Activated CD4-positive, alpha-beta memory T cell treated with anti-CD3 and anti-CD28 coated beads, Interleukin-2, amount 10 ng/mL, durations not matched to agents 7 days and 5 days (primary cell): ENCODE results near the gene DOP1A. TPM values are rescaled to one million over a fixed set of nuclear protein-coding genes. Genes with fewer than 3 reads are reported as not detected.

Source experiments
- CTCF ChIA-PET: fragments of 350-600 bp; sonication (Branson Sonifier 250); formaldehyde crosslinking; loops from one replicate; lab custom pipeline; 2021; ENCODE audit warnings: antibody characterized with exemption, inconsistent platforms; lab: Charles Lee
- POLR2A ChIA-PET: fragments of 350-600 bp; sonication (Branson Sonifier 250); formaldehyde crosslinking; loops from one replicate; lab custom pipeline; 2021; ENCODE audit warnings: antibody characterized with exemption; lab: Charles Lee
- DNase-seq: peaks from one replicate; pipeline ENCODE4 v3.0.0-alpha.2; 2020
- H3K27ac Mint-ChIP-seq: one replicate; pipeline ENCODE4 v1.8.0; 2021; ENCODE audit warnings: mild to moderate bottlenecking, mixed read lengths
- H3K27me3 Mint-ChIP-seq: one replicate; pipeline ENCODE4 v1.8.0; 2021; ENCODE audit warnings: mixed read lengths
- H3K36me3 Mint-ChIP-seq: one replicate; pipeline ENCODE4 v1.8.0; 2021; ENCODE audit warnings: low read depth, mixed read lengths
- H3K4me1 Mint-ChIP-seq: one replicate; pipeline ENCODE4 v1.8.0; 2021; ENCODE audit warnings: mixed read lengths
- H3K4me3 Mint-ChIP-seq: one replicate; pipeline ENCODE4 v1.8.0; 2021; ENCODE audit warnings: mild to moderate bottlenecking, mixed read lengths
- H3K9me3 Mint-ChIP-seq: one replicate; pipeline ENCODE4 v1.8.0; 2021; ENCODE audit warnings: mixed read lengths
- total RNA-seq, 2 experiments: library from RNA; stranded (reverse); gene quantifications; one replicate each; pipeline ENCODE4 v1.2.3, GENCODE V29; 2021

Gene DOP1A
- total RNA-seq, 2 experiments from 2014 or later = 12.5 to 13.3 TPM

DNA sequence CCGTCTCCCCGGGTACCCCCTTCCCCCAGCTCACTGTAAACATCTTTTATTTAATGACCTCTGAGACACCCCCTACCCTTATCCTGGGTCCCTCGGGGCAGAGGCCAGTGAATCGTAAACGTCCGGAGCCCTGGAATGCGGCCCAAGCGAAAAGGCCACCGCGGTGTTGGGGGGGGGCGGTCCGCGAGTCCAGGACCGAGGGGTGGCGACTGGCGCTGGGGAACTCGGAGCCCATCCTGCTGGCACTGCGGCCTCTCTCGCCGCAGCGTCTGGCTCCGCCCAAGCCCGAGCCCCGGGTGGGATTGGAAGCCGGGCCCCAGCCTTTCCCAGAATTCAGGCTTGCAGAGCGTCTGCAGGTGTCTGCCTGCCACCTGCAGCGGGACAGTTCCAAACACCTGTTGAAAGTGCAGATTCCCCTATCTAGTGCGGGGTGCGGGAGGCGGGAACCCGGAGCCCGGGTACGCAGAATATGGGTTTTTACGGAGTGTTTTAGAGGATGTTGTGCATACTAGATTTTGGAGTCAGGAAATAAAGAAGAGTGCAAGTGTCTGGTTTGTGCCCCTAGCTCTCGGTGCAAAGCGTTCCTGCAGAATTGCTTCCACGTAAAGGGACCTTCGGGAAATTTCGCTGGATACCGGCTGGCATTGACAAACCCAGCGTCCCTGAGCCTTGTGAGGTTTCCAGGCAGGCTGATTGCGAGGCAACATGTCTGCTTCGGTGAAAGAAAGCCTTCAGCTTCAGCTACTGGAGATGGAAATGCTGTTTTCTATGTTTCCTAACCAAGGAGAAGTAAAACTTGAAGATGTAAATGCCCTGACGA is 126.5 kb downstream of the DOP1A start:
- POLR2A ChIA-PET = interaction anchor here (0.7 to 2.9 kb wide), 5 partner anchors 10 to 946 kb away, joined by 3 to 8 read pairs (median 3); partner anchors contain the start of genes DOP1A and UBE3D

DNA sequence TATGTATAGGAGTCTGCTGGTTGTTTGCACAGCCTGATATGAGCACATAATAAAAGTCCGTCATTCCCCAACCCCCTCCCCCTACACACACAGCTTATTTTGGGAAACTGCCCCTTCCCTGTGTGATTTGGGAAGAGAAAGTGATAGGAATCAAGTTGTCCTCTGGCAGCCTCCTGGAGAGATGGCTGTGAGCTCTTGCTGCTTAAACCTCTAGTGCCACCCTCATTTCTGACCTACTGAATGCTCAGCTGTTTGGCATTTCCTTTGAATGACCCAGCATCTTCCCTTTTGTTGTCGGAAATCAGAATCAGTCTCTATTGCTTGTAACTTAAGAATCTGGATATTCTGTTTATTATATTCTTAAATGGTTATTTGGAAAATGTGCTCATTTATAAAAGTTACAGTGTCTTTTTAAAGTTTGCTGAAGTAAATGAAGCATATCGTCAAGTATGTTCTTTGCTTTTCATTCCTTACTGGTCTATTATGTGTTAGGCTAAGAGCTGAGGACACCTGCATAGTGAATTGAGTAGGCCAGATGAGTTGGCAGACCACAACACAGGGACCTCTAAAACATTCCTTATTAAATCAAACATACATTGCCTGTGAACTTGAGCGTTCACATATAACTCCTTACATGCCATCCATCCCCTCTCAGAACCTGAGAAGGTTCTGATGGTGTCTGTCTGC is 131.2 kb downstream of the DOP1A start:
- Mint-ChIP-seq H3K27ac (no peak overlapping the region), H3K9me3 (no peaks in the 10 kb centered on the region), H3K4me1 (peaks cover 12% of the 10 kb centered on the region), H3K36me3 (peaks cover 6% of the 10 kb centered on the region), H3K27me3 (no peaks in the 10 kb centered on the region), H3K4me3 (no peak overlapping the region)
- POLR2A ChIA-PET = no interaction called here
- no peak for DNase-seq
- CTCF ChIA-PET = interaction anchor here (1.1 to 6.9 kb wide), 2 partner anchors 132 to 316 kb away, joined by 3 to 53 read pairs; partner anchors contain the start of genes DOP1A and UBE3D

More for the DNA sequence above, 126.5 kb downstream of the DOP1A start:
- peak overlapping the region; percentile 69 for H3K4me3 Mint-ChIP-seq
- no peaks in the 10 kb centered on the region for H3K9me3 Mint-ChIP-seq
- peak; percentile 18 for DNase-seq
- H3K27me3 Mint-ChIP-seq = no peaks in the 10 kb centered on the region
- H3K4me1 Mint-ChIP-seq = peaks cover 39% of the 10 kb centered on the region
- no peak overlapping the region for H3K27ac Mint-ChIP-seq
- peaks cover 28% of the 10 kb centered on the region for H3K36me3 Mint-ChIP-seq
- CTCF ChIA-PET = interaction anchor here (1.0 to 6.9 kb wide), 4 partner anchors 10 to 942 kb away, joined by 3 to 53 read pairs (median 6); partner anchors contain the start of genes DOP1A and UBE3D

DNA sequence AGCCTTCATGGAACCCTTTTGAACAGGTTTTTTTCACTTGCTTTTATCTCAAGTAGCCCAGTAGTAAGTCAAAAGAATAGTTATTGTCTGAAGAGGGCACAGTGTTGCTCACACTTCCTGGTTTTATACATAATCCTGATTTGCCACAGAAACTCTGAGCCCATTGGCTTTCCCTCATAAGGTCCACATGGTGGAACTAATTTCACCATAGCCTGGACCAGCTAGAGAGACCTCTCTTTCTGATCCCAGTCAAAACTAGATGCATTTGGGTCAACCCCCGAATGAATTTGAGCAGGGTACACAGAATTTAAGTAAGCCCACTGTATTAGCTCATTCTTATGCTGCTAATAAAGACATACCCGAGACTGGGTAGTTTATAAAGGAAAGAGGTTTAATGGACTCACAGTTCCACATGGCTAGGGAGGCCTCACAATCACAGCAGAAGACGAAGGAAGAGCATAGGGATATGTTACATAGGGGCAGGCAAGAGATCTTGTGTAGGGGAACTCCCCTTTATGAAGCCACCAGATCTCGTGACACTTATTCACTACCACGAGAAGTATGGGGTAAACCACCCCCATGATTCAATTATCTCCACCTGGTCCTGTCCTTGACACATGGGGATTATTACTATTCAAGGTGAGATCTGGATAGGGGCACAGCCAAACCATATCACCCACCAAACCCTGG is 131.8 kb downstream of the DOP1A start:
- no peak overlapping the region for H3K4me3 Mint-ChIP-seq
- CTCF ChIA-PET = interaction anchor here (1.4 kb wide), 1 partner anchor 132 kb away, joined by 6 read pairs; the partner anchor contains the start of gene DOP1A
- peaks cover 6% of the 10 kb centered on the region for H3K36me3 Mint-ChIP-seq
- H3K27ac Mint-ChIP-seq = no peak overlapping the region
- H3K27me3 Mint-ChIP-seq = no peaks in the 10 kb centered on the region
- peaks cover 7% of the 10 kb centered on the region for H3K4me1 Mint-ChIP-seq
- H3K9me3 Mint-ChIP-seq = no peaks in the 10 kb centered on the region
- POLR2A ChIA-PET = no interaction called here
- DNase-seq = no peak

DNA sequence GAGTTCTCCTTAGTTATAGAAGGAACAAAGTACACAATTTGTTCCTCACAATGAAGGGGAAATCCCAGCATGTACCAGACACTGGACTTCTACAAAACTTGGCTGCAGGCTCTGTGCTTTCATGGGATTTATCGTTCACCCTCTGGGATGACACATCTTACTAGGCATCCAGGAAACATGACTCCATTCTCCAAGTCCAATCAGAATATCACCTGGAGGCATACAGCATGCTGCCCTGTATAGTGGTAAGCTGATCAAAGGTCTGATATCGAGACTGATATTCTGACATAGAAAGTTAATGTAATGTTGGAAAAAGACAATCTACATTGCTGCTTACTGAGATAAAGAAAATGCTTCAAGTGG is 132.4 kb downstream of the DOP1A start:
- H3K36me3 Mint-ChIP-seq = peaks cover 6% of the 10 kb centered on the region
- no peak for DNase-seq
- H3K4me1 Mint-ChIP-seq = peaks cover 4% of the 10 kb centered on the region
- POLR2A ChIA-PET = no interaction called here
- no peaks in the 10 kb centered on the region for H3K9me3 Mint-ChIP-seq
- H3K27ac Mint-ChIP-seq = no peak overlapping the region
- no peaks in the 10 kb centered on the region for H3K27me3 Mint-ChIP-seq
- CTCF ChIA-PET = interaction anchor here (1.4 kb wide), 1 partner anchor 133 kb away, joined by 6 read pairs; the partner anchor contains the start of gene DOP1A
- no peak overlapping the region for H3K4me3 Mint-ChIP-seq

DNA sequence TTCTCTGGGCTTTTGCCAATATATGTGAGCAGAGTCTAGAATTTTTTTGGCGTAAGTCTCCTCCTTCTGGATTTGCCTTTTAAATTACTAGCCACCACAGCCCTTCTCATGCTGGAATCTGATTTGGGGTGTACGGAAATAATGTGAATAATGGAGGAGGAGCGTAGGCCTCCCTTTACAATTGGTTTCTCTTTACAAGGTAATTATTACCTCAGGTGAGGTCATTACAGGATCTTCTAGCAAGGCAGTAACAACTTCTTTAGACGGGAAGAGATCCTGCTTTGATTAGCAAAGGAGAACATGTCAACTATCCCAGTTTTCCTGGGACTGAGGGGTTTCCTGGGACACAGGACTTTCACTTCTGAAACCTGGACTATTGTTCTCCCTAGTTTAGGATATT is 134.6 kb downstream of the DOP1A start:
- Mint-ChIP-seq H3K27ac (no peak overlapping the region), H3K9me3 (no peaks in the 10 kb centered on the region), H3K27me3 (peaks cover 8% of the 10 kb centered on the region), H3K4me3 (no peak overlapping the region), H3K4me1 (no peaks in the 10 kb centered on the region), H3K36me3 (no peaks in the 10 kb centered on the region)
- no peak for DNase-seq
- POLR2A ChIA-PET = no interaction called here
- CTCF ChIA-PET = no interaction called here

DNA sequence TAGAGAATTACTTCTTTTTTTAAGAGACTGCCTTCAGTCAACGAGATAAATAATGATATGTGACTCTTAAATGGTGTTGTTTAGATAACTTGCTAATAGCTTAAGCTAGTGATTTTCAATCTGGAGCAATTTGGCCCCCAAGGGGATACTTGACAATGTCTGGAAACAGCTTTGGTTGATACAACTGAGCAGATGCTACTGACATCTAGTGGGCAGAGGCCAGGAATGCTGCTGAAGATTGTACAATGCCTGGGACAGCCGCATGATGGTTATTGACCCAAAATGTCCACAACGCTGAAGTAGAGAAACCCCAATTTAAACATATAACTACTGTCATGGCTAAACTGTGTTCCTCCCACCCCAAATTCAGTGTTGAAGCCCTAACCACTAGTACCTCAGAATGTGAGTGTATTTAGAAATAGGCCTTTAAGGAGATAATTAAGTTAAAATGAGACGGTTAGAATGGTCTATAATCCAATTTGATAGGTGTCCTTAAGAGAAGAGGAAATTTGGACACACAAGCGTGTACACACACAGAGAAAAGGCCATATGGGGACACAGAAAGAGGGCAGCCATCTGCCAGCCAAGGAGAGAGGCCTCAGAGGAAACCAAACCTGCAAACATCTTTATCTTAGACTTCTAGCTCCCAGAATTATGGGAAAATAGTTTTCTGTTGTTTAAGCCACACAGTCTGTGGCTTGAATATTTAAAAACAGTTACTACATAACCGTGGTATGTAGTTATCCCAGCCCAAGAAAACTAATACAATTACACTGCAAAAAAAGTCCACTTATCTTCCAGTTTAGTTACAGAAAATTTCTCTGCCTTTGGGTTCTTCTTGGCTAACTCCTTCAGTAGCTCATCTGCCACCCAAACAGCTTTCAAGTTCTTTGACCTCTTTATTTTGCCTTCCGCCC is 147.9 kb downstream of the DOP1A start:
- H3K4me3 Mint-ChIP-seq = no peak overlapping the region
- peaks cover 17% of the 10 kb centered on the region for H3K27me3 Mint-ChIP-seq
- POLR2A ChIA-PET = interaction anchor here (1.0 to 1.8 kb wide), 3 partner anchors 22 to 148 kb away, joined by 3 to 9 read pairs (median 4); partner anchors contain the start of genes DOP1A, PGM3 and RWDD2A
- H3K4me1 Mint-ChIP-seq = no peaks in the 10 kb centered on the region
- H3K36me3 Mint-ChIP-seq = no peaks in the 10 kb centered on the region
- peak; percentile 68 for DNase-seq
- H3K27ac Mint-ChIP-seq = no peak overlapping the region
- CTCF ChIA-PET = interaction anchor here (0.7 to 11.2 kb wide), 8 partner anchors 11 to 299 kb away, joined by 3 to 228 read pairs (median 6); partner anchors contain the start of genes DOP1A, PGM3, PRSS35 and RWDD2A
- no peaks in the 10 kb centered on the region for H3K9me3 Mint-ChIP-seq

DNA sequence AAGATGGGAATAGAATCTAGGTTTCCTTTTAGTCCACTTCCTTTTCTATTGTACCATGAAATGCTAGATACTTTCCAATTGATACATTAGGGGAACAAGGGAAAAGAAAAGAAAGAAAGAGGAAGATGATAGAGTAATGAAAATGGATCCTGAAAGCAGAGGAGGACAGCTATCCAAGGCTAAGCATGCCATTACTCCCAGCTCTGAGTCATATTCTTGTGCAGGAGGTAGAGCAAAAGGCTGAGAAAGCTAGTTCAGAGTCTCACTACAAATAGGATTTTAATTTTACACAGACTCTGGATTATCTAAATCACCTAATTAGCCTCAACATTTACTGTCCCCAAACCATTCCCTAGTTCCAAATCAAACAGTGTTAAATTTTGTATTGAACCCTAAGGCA is 149.3 kb downstream of the DOP1A start:
- Mint-ChIP-seq H3K4me3 (no peak overlapping the region), H3K9me3 (no peaks in the 10 kb centered on the region), H3K36me3 (no peaks in the 10 kb centered on the region), H3K27ac (no peak overlapping the region), H3K27me3 (peaks cover 12% of the 10 kb centered on the region), H3K4me1 (no peaks in the 10 kb centered on the region)
- DNase-seq = no peak
- ChIA-PET CTCF (interaction anchor here (0.6 to 11.2 kb wide), 3 partner anchors 23 to 150 kb away, joined by 4 to 228 read pairs (median 4); partner anchors contain the start of genes DOP1A, PGM3, RWDD2A and UBE3D), POLR2A (interaction anchor here (1.3 kb wide), 1 partner anchor 150 kb away, joined by 4 read pairs; the partner anchor contains the start of gene DOP1A)

Other genes with a start within 250 kb of the DOP1A start
- 1 to 10 TPM; 3.8 to 4.8 TPM for gene UBE3D, start 1.8 kb upstream of the DOP1A start, total RNA-seq
- 10 to 100 TPM; 18.6 to 20.7 TPM for gene PGM3, start 125.6 kb downstream of the DOP1A start, total RNA-seq
- gene RWDD2A, start 125.7 kb downstream of the DOP1A start, total RNA-seq = 1 to 10 TPM; 1.9 to 2.3 TPM